ENCODE measurements around the gene APLNR.

DNA sequence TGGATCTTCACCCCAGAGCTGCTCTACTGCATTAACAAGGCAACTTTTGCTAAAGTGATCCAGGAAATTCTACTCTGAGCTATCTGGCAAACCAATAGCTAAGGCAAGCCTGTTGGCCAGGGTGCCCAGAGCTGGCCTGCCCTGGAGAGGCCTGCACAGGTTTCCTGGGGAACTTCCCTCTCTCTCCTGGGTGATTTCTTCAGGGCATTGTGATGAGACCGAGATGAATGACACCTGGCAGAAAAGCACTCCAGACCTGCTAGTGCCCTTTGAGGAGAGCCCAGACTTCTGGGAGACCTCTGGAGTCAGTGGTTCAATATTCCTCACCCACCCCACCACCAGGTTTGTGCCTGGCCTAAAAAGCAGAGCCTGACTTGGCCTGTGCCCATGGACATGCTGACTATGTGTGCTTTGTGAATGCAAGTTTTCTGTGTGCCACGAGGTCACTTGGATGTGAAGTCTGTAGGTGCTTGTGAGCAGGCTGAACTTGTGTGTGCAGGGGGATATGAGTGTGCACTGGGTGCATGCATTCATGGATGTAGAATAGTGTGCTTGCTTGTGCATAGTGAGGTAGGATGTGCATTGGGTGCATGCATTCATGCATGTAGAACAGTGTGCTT is 4.4 kb upstream of the APLNR start:
- TF ChIP-seq EZH2 (IDR thresholded peaks at IDR 0.05; ENCODE audit: insufficient read depth, poor library complexity, severe bottlenecking): no peak
- no peak for TF ChIP-seq EZH2phosphoT487 (IDR thresholded peaks at IDR 0.05; ENCODE audit: insufficient read depth, low read depth)
